Thyroid gland (tissue), 4 donors: Measurements from ENCODE around the gene SHROOM1.

Experiments
- POLR2A ChIP-seq, 2 donors: fragments of 450-650 bp; IDR thresholded peaks; one replicate each; pipeline ENCODE4 v1.6.1; 2017; ENCODE audit warnings: antibody characterized with exemption in 2 of 2, mild to moderate bottlenecking in 2 of 2, moderate library complexity in 1 of 2
- TF ChIP-seq, protein P1 (sequence below), 6 experiments: fragments of 200-600 bp in 3 of 6; fragments of 450-650 bp in 3 of 6; sonication (generic) in 3 of 6; IDR thresholded peaks; one replicate each; pipeline ENCODE4 v1.5.1; 2016 to 2019; ENCODE audit warnings: antibody characterized with exemption in 6 of 6, mild to moderate bottlenecking in 2 of 6, inconsistent platforms in 1 of 6, moderate library complexity in 1 of 6

DNA sequence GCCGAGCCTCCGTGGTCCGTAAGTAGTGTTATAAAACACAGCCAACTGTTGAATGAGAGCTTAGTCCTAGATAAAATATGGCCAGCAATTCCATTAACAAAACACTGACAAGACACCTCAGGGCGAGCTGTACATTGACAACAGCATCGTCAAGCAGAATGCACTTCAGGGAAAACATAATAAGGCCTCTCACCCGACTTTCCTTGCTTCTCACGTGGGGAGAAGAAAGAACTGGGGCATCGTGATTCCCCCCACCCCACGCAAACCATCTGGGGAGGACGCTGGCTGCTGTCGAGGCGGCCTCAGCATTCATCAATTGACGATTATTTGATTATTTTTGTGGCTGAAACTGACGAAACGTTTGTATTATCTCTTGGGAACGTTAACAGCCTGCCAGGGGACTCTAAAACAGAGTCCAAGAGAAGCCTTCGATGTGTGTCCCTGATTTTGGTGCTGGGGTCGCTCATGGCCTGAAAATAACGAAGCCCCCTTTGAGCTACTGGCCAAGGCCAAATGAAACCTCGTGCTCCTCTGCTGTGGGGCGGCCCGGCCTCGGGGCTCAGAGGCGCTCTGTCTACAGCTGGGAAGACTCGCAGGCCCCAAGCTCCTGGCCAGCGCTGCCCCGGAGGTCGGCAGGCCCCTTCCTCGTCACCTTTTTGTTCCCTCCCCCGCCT lies 35.4 kb upstream of the SHROOM1 start:
- TF ChIP-seq, protein P1, sequence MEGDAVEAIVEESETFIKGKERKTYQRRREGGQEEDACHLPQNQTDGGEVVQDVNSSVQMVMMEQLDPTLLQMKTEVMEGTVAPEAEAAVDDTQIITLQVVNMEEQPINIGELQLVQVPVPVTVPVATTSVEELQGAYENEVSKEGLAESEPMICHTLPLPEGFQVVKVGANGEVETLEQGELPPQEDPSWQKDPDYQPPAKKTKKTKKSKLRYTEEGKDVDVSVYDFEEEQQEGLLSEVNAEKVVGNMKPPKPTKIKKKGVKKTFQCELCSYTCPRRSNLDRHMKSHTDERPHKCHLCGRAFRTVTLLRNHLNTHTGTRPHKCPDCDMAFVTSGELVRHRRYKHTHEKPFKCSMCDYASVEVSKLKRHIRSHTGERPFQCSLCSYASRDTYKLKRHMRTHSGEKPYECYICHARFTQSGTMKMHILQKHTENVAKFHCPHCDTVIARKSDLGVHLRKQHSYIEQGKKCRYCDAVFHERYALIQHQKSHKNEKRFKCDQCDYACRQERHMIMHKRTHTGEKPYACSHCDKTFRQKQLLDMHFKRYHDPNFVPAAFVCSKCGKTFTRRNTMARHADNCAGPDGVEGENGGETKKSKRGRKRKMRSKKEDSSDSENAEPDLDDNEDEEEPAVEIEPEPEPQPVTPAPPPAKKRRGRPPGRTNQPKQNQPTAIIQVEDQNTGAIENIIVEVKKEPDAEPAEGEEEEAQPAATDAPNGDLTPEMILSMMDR (IDR thresholded peaks at IDR 0.05) = peak in 1 of 6 experiments; percentile 4
- TF ChIP-seq POLR2A (IDR thresholded peaks at IDR 0.05) = no peak
